ENCODE measurements around the gene OLA1.

Gene OLA1

DNA sequence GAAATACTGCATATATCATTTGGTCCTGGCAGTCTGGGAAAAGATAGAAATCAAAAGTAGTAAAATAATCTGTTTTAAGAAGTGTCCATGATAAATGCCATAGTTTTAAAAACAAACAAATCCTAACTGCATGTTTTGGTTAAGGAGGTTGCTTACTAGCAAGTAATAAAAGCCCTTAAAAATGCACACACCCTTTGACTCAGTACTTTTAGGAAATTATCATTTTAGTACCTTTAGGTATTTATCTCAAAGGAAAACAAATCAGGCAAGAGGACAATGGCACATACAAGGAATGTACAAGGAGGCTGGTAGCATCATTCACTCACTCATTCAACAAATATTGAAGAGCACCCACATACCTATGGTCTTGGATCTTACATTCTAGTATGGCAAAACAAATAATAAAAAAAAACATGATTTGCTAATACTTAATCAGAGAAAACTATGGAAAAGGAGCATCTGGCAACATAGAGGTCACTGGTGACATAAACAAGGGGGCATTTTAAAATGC lies 67.6 kb downstream of the OLA1 start:
- TF ChIP-seq, protein P1, sequence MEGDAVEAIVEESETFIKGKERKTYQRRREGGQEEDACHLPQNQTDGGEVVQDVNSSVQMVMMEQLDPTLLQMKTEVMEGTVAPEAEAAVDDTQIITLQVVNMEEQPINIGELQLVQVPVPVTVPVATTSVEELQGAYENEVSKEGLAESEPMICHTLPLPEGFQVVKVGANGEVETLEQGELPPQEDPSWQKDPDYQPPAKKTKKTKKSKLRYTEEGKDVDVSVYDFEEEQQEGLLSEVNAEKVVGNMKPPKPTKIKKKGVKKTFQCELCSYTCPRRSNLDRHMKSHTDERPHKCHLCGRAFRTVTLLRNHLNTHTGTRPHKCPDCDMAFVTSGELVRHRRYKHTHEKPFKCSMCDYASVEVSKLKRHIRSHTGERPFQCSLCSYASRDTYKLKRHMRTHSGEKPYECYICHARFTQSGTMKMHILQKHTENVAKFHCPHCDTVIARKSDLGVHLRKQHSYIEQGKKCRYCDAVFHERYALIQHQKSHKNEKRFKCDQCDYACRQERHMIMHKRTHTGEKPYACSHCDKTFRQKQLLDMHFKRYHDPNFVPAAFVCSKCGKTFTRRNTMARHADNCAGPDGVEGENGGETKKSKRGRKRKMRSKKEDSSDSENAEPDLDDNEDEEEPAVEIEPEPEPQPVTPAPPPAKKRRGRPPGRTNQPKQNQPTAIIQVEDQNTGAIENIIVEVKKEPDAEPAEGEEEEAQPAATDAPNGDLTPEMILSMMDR (IDR thresholded peaks at IDR 0.05; ENCODE audit: insufficient read depth, low read length, poor library complexity, severe bottlenecking), result no peak
- Histone ChIP-seq H3K4me3 (replicated peaks; ENCODE audit: low read depth, low read length) (no peak overlapping the region), H3K27me3 (replicated peaks; ENCODE audit: control insufficient read depth, insufficient read depth, low read length) (no peaks in the 10 kb centered on the region), H3K36me3 (ENCODE audit: control insufficient read depth, insufficient read depth, low read length) (no peaks in the 10 kb centered on the region; the same call in 1 of the 2 replicates)
- DNase-seq (ENCODE audit: extremely low read depth, insufficient read length), result no peak

DNA sequence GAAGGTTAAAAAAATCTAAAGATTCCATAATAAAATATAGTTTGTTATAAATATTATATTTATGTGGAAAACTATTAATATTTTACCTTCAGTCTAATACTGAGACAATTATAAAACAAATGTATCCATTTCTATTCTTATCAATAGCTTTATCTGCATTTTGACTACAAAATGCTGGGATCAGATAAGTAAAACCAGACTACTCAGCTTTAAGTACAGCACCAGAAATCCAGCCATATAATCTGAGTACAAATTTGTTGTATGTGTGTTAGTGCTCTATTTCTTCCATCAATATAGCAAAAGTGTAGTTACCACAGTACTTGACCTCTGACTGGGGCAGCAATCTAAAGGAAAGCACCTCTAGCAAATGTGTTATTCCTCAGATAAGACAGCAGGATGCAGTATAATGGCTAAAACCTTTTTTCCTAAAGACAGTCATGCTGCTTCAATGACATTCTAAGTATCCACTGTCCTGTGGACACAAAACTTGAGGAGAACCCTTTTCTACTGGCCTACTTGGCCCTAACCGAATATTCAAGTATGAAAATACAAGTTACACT lies 68.1 kb downstream of the OLA1 start:
- TF ChIP-seq, protein P1 (IDR thresholded peaks at IDR 0.05; ENCODE audit: insufficient read depth, low read length, poor library complexity, severe bottlenecking), result no peak
- no peak overlapping the region for H3K4me3 ChIP-seq (replicated peaks; ENCODE audit: low read depth, low read length)
- no peak for DNase-seq (ENCODE audit: extremely low read depth, insufficient read length)
- no peaks in the 10 kb centered on the region for H3K27me3 ChIP-seq (replicated peaks; ENCODE audit: control insufficient read depth, insufficient read depth, low read length)
- no peaks in the 10 kb centered on the region; the same call in 1 of the 2 replicates for H3K36me3 ChIP-seq (ENCODE audit: control insufficient read depth, insufficient read depth, low read length)

GRCh38 chr2:174177316-174177890 lies 70.9 kb downstream of the OLA1 start:
- no peak for DNase-seq (ENCODE audit: extremely low read depth, insufficient read length)
- Histone ChIP-seq H3K27me3 (replicated peaks; ENCODE audit: control insufficient read depth, insufficient read depth, low read length) (no peaks in the 10 kb centered on the region), H3K4me3 (replicated peaks; ENCODE audit: low read depth, low read length) (no peak overlapping the region), H3K36me3 (ENCODE audit: control insufficient read depth, insufficient read depth, low read length) (peaks cover 2% of the 10 kb centered on the region; the same call in 1 of the 2 replicates)
- TF ChIP-seq, protein P1 (IDR thresholded peaks at IDR 0.05; ENCODE audit: insufficient read depth, low read length, poor library complexity, severe bottlenecking), result no peak

DNA sequence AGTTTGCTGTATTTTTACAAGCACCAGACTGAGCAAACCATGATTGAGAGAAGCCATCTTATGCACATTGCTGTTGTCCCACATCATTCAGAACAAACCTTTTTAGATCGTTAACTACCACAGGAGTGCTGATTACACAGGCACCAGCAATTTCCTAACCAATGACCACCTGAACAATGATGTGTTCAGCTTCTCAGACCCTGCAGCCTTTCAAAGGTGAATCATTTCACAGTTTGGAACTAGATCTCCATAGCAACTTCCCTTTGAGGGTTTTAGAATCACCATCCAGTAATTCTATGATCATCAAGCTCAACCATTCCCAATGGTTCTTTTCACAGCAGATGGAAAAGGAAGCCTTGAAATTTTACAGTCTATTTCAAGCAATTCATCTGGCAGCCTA lies 71.4 kb downstream of the OLA1 start:
- H3K36me3 ChIP-seq (ENCODE audit: control insufficient read depth, insufficient read depth, low read length), result peaks cover 2% of the 10 kb centered on the region; the same call in 1 of the 2 replicates

DNA sequence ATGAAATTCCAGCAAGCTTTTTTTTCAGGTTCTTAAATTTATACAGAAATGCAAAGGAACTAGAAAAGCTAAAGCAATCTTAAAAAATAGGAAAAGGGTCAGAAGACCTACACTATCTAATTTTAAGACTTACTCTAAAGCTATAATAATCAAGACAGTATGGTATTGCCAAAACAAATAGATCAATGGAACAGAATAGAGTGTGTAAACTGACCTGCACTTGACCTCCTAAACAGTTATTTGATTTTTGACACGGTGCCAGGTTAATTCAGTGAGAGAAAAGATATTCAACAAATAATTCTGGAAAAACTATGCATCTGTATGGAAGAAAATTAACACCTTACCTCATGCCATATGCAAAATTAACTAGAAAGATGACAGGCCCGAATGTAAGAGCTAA lies 73.6 kb downstream of the OLA1 start:
- no peak for DNase-seq (ENCODE audit: extremely low read depth, insufficient read length)
- no peaks in the 10 kb centered on the region for H3K27me3 ChIP-seq (replicated peaks; ENCODE audit: control insufficient read depth, insufficient read depth, low read length)
- H3K4me3 ChIP-seq (replicated peaks; ENCODE audit: low read depth, low read length), result no peak overlapping the region
- H3K36me3 ChIP-seq (ENCODE audit: control insufficient read depth, insufficient read depth, low read length), result peaks cover 2% of the 10 kb centered on the region; the same call in 1 of the 2 replicates
- TF ChIP-seq, protein P1 (IDR thresholded peaks at IDR 0.05; ENCODE audit: insufficient read depth, low read length, poor library complexity, severe bottlenecking), result no peak

More for the DNA sequence above, 71.4 kb downstream of the OLA1 start:
- Histone ChIP-seq H3K27me3 (replicated peaks; ENCODE audit: control insufficient read depth, insufficient read depth, low read length) (no peaks in the 10 kb centered on the region), H3K4me3 (replicated peaks; ENCODE audit: low read depth, low read length) (no peak overlapping the region)
- no peak for DNase-seq (ENCODE audit: extremely low read depth, insufficient read length)
- TF ChIP-seq, protein P1 (IDR thresholded peaks at IDR 0.05; ENCODE audit: insufficient read depth, low read length, poor library complexity, severe bottlenecking), result no peak

All from GM06990 (cell line).